ENCODE measurements around the gene PARP3.

DNA sequence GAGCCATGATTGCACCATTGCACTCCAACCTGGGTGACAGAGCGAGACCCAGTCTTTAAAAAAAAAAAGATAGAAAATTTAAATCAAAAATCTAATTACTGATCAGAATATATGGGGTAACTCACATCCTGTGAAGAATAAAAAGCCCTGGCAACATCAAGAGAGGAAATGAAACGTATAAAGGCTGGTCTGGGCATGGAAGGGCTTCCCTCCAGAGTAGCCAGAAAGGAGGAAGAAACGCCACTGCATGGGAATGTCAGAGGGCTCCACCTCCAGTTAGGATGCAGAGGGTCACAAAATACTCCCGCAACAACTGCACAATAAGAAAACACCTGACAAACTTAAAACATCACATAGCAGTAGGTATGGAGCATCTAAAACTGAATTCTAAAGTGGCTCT, 34.1 kb upstream of the PARP3 start:
- TF ChIP-seq, protein P1, sequence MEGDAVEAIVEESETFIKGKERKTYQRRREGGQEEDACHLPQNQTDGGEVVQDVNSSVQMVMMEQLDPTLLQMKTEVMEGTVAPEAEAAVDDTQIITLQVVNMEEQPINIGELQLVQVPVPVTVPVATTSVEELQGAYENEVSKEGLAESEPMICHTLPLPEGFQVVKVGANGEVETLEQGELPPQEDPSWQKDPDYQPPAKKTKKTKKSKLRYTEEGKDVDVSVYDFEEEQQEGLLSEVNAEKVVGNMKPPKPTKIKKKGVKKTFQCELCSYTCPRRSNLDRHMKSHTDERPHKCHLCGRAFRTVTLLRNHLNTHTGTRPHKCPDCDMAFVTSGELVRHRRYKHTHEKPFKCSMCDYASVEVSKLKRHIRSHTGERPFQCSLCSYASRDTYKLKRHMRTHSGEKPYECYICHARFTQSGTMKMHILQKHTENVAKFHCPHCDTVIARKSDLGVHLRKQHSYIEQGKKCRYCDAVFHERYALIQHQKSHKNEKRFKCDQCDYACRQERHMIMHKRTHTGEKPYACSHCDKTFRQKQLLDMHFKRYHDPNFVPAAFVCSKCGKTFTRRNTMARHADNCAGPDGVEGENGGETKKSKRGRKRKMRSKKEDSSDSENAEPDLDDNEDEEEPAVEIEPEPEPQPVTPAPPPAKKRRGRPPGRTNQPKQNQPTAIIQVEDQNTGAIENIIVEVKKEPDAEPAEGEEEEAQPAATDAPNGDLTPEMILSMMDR (IDR thresholded peaks at IDR 0.05): no peak
- TF ChIP-seq POLR2A (IDR thresholded peaks at IDR 0.05): no peak

All from gastroesophageal sphincter (tissue), 3 donors.